G401 (cell line): ENCODE results near the gene GPR137C. TPM values are rescaled to one million over a fixed set of nuclear protein-coding genes. Genes with fewer than 3 reads are reported as not detected.

Experiments used
- DNase-seq: peaks from one replicate; pipeline ENCODE4 v3.0.0-alpha.2; 2015; ENCODE audit warnings: low spot score
- in situ Hi-C: cut with HindIII; loops from 2 replicates; pipeline ENCODE4 v1.10.0; 2016; ENCODE audit warnings: low sequenced_read_pairs, mixed read lengths
- total RNA-seq: library from RNA; depleted of rRNA; stranded (reverse); fragments of >200 nt; shearing (Covaris generic); gene quantifications from 2 replicates; pipeline ENCODE4 v1.2.3, GENCODE V29; 2014; rRNA removed

The GPR137C gene, protein sequence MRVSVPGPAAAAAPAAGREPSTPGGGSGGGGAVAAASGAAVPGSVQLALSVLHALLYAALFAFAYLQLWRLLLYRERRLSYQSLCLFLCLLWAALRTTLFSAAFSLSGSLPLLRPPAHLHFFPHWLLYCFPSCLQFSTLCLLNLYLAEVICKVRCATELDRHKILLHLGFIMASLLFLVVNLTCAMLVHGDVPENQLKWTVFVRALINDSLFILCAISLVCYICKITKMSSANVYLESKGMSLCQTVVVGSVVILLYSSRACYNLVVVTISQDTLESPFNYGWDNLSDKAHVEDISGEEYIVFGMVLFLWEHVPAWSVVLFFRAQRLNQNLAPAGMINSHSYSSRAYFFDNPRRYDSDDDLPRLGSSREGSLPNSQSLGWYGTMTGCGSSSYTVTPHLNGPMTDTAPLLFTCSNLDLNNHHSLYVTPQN
- total RNA-seq: 2.5 and 7.8 TPM in 2 replicates

DNA sequence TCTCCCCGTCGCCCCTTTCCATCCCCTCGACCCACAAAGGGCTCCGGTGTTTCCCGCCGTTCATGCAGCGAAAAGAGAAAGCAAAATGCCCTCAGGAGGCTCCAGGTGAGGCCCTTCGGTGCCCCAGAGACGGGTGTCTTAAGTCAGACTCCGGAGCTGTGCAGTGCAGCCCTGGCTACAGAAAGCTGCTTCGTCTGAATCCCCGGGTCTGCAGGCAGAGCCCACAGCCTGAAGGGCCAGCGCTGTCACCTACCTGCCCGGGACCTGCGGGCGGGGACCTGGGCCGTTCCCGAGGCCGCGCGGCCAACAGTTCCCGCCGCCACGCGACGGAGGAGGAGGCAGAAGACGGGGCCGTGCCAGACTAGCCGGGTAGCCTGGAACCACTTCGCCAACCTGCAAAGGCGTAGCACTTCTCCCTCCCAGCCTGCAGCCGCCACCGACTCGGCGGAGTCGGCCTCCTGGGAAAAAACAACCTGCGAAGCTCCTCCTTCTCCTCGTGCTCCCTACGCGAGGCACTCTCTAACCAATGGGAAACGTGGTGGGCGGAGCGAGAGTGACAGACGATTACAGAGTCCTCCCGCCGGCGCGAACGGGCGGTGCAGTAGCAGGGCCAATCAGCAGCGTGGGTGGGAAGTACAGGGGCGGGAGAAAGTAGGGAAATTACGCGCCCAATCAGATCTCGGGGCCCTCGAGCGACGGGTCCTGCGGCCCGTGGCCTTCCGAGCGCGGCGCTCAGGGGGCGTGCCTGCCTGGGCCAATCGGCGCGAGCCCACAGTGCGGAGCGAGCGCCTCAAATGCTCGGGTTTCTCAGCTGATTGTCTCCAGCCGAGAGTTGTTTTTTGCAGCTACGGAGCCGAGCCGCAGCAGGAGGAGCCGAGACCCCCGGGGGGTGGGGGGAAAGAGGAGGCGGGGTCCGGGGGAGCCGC lies at the start of gene GPR137C, which contains the start of gene TXNDC16:
GPR137C (plus strand) TSS at position 774 of the 926 bp plus-strand sequence. CDS start 312 bp downstream, outside the sequence.
TXNDC16 (minus strand) TSS at position 443 of the 926 bp plus-strand sequence. CDS start 8,948 bp downstream, outside the sequence.
- in situ Hi-C loops: loop anchor here (10.0 kb wide), 1 partner anchor 82 kb away; no protein-coding TSS in a partner anchor
- DNase-seq: peak; percentile 100

DNA sequence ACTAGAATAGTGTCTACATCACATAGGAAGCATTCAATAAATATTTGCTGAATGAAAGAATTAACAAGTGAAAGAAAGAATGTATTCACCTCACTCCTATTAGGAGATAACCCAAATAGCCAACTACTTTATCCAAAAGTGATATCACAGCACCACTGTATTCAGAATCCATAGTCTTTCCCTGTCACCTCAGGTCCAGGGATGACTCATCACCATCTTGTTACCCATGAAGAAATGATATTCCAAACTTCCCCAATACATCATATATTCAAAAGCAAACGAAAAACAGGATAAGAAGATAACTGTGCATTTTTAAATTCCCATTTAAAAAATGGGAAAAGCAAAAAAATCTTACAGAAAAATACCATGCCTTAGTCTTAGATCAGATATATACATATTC lies 39.4 kb upstream of the GPR137C start:
- no peak for DNase-seq
- in situ Hi-C loops: no loop called here

DNA sequence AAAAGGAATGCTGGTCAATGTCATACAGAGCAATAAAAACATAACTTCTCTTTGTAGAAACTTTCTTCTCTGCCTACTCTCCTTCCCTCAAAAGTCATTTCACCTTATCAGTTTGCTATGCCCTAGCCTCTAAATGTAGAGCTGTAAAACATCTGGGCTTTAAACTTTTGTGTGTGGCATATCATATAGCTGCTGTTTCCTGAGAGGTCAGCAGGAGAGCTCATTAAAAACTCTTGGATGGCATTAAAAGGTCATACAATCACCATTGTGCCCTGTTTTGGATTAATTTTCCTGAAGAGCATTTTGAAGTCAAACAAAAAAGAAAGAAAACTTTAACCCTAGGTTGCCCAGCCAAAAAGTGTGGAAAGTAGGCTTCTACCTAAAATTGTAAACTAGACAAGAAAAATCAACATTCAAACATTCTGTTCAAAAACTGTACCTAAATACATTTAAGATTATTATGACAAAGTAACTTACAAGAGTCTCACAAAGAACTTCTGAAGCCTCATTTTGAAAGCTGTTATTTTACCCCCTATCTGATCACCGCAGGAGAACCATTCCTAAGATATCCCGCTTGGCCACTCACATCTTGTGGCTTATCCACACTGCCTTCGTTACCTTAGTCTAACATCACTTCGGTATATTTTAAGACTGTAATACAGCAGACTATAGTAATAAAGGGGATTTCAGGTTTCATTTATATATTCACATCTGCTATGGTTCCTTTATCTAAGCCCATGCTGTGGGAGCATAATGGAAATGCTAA lies 38.4 kb upstream of the GPR137C start:
- in situ Hi-C loops: no loop called here

DNA sequence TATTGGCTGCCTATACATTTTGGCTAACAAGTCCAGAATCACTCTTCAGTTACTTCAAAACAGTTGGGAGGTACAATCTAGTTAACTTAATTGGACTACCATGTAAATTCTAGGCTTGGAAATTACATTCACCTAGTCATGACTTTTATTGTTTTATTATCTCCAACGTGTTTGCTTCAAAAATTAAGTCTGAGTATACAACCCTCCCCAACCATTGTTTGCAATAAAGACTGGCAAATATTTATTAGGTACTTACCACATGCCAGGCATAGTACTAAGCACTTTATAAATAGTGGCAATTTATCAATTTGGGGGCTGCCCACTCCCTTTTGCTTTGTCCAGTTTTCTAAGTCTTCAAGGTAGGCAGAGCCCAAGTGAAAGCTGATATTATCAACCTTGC lies 30.6 kb upstream of the GPR137C start:
- in situ Hi-C loops: no loop called here
- no peak for DNase-seq

More for the DNA sequence above, 38.4 kb upstream of the GPR137C start:
- DNase-seq: no peak

DNA sequence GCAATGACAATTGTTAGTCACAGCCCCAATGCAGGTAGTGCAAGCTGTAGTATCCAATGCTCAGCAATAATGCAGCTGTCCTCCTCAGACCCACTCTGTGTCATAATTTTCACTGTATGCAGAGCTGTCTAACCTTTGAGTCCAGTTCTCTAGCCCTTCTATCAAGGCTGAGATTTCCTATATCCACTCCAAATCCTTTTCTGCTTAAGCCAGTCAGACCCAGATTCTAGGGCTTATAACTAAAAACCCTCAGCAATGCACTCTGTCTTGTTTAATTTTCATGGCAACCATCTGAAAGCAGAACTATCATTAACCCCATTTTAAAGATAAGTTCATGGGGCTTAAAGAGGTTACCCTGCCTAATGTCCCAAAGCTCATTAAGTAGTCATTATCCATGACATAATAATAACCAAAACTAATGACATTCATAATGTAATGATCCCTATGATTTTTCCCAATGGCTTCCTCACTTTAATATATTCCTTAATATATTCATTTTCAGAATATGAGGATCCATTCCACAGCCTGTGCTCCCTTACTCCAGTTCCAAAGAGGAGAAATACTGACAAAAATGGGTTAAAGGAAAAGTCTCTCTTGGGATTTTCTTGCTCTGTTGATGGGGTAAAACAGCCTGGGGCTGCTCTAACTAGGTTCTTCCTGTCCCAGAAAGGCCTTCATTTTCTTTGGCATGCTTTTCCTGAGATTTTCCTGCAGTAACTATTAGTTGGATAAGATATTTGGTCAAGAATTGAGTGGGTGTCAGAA lies 29.9 kb upstream of the GPR137C start:
- DNase-seq: no peak
- in situ Hi-C loops: no loop called here

DNA sequence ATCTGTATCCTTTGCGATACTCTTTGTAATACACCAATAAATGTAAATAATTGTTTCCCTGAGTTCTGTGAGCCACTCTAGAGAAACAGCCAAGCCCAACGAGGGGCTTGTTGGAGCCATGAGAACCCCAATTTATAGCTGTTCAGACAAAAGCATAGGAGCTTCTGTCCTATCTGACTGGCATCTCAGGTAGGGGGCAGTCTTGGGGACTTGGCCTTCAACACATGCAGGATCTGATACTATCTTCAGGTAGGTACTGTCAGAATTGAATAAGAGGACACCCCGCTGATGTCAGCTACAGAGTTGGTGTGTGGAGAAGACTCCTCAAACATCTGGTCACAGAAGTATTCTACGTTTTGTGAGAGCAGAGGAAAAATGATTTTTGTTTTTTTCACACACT lies 25.6 kb upstream of the GPR137C start:
- DNase-seq: no peak
- in situ Hi-C loops: no loop called here

DNA sequence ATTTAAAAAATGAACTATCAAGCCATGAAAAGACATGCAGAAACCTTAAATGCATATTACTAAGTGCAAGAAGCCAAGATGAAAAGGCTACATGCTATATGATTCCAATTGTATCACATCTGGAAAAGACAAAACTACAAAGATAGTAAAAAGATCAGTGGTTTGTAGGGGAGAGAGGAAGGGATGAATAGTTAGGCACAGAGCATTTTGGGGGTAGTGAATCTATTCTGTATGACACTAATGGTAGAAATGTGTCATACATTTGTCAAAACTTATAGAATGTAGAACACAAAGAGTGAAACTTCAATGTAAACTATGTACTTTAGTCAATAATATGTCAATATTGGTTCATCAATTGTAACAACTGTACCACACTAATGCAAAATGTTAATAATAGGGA lies 21.2 kb upstream of the GPR137C start:
- DNase-seq: no peak
- in situ Hi-C loops: no loop called here

DNA sequence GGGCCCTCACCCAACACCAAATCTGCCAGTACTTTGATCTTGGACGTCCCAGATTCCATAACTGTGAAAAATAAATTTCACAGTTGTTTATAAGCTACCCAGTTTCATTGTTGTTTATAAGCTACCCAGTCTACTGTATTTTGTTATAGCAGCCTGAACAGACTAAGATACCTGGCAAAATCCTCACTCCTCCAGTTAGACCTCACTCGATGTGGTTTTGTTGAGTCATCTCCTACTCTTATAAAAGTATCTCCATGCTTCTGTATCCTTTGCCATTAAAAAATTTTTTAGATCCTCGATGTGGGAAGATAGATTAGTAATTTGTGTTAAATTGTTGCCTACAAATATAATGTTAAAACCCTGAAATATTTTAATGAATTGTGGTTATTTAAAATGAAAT lies 16.4 kb upstream of the GPR137C start:
- DNase-seq: no peak
- in situ Hi-C loops: no loop called here

DNA sequence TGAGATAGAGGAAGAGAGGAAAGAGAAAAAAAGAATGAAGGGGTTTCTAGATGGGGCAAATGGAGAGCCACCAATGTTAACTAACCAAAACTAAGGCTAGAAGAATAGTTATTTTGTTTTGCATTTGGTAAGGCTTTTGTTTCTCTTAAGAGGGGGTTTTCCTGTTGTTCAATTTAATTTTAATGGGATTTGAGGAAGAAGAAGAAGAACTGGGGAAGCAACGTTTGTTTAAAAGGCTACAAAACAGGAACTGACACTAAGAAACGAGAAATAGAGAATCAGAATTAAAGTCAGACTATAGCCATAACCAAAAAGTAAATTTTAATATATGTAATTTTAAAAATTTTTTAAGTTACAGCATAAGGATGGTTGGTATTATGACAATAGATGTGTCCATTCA lies 14.0 kb upstream of the GPR137C start:
- DNase-seq: no peak
- in situ Hi-C loops: no loop called here

DNA sequence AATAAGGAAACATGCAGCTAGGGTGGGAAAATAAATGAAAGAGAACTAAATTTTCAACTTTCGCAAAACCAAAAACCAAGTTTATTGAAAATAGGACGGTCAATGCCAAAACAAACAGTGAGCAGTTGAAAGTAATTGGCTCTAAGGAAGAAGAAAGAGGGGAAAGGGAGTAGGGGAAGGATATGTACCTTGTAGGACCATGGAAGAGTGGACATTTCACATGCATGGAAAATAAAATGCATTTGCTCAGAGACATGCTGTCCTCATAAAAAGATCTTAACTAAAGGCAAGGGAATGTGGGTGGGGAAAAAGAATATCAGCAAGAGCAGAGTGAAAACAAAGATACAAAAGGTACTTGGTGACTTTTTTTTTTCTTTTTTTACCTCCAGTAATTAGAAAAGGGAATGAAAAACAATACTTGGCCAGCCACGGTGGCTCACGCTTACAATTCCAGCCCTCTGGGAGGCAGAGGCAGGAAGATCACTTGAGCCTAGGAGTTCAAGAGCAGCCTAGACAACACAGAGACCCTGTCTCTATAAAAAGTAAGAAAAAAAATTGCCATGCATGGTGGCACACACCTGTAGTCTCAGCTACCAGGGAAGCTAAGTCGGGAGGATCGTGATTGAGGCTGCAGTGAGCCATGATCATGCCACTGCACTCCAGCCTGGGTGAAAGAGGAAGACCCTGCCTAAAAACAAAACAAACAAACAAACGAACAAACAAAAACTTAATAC lies 6.9 kb upstream of the GPR137C start:
- in situ Hi-C loops: no loop called here
- DNase-seq: no peak

DNA sequence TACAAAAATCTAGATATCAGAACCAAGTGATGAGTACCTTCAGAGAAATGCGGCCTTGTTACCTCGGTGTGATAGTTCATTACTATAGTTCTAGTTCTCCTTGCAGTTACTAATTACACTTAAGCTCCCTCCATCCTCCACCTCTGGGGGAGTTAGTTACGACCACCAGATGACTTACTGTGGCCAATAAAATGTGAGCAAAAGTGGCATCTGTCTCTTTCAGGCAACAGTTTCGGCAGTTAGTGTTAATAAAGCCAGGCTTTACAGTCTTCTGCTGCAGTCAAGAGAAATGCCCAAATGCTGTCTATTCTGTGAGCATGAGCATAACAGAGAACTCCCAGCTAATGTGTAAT lies 6.3 kb upstream of the GPR137C start:
- in situ Hi-C loops: no loop called here
- DNase-seq: no peak

DNA sequence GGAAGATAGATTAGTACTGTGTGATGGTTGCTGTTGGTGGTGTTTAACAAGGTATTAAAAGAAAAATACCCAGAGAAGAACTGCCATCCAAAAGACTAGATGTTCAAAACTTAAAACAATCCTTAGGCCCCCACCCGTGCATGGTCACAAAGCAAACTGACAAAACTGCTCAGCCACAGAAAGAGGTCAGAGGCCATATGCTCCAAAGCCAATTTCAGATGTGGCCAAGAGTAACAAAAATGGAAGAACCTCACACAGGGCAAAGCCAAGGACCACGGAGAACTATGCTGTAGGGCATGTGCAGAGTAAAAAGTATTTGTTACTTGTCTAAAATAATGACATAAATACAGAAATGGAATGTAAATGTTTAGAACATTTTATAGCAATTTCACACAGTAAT lies 5.6 kb upstream of the GPR137C start:
- DNase-seq: no peak
- in situ Hi-C loops: no loop called here

DNA sequence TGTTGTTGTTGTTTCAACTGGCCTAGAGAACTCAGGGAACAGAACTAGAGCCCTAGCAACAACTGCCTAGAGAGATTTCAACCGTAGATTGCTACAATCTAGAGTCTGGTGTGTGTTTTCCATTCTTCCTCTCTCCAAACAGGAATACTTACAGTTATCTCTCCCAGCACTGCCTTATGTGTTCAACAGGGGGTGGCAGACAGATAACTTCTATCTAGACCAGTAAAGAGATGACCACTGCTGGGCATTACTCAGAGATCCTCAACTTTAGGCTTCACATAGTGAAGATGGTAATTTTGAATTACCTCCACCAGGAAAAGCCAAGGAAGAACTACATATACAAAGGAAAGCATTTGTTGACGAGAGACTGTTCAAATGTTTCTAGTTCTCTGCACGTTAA lies 5.1 kb upstream of the GPR137C start:
- DNase-seq: no peak
- in situ Hi-C loops: no loop called here

DNA sequence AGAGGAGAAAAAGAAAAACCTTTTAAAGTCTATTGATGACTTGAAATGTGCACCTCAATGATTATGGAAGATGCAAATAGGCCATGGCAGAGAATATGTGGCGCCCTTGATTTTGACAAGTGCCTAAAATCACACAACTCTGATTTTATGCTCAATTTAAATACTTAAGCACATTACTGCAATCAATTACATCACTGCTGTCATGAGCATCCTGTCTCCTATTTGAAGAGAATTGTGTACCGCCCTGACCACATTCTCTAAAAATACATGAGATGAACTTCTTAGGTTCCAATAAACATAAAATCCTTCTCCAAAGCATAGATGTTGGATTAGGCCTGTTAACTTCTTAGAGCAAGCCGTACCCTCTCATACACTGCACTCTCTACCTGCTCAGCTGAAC lies 2.0 kb upstream of the GPR137C start:
- in situ Hi-C loops: loop anchor here (10.0 kb wide), 1 partner anchor 84 kb away; no protein-coding TSS in a partner anchor
- DNase-seq: no peak

DNA sequence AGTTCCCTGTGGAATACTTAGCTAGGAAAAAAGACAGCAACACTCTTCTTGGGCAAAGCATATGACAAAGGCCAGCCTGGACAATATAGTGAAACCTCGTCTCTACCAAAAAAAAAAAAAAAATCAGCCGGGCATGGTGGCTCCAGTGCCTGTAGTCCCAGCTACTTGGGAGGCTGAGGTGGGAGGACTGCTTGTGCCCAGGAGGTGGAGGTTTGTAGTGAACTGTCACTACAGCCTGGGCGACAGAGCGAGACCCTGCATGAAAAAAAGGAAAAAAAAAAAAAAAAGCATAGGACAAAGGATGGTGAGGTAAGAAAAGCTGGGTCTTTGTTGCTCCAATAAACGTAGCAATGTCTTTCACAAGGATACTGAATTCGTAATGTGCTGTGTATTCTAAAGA lies 1.4 kb upstream of the GPR137C start:
- in situ Hi-C loops: loop anchor here (10.0 kb wide), 1 partner anchor 84 kb away; no protein-coding TSS in a partner anchor
- DNase-seq: peak; percentile 13

DNA sequence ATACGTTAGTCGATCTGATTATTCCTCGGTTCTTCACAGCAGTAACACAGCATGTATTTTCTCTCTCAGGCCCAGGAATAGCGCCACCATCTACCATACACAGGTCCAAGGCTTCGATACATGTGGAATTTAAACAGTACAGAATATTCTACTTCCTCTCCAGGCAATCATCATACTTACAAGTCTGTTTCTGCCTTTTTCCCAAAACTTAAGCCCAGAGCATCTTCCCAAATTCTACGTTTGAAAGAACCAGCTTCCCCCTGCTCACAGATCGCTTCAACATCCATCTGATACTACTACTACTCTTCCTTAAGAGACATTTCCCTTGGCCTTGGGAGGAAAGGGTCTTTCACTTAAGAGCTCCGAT lies 957 bp upstream of the GPR137C start:
- in situ Hi-C loops: loop anchor here (10.0 kb wide), 1 partner anchor 83 kb away; no protein-coding TSS in a partner anchor
- peak; percentile 79 for DNase-seq

DNA sequence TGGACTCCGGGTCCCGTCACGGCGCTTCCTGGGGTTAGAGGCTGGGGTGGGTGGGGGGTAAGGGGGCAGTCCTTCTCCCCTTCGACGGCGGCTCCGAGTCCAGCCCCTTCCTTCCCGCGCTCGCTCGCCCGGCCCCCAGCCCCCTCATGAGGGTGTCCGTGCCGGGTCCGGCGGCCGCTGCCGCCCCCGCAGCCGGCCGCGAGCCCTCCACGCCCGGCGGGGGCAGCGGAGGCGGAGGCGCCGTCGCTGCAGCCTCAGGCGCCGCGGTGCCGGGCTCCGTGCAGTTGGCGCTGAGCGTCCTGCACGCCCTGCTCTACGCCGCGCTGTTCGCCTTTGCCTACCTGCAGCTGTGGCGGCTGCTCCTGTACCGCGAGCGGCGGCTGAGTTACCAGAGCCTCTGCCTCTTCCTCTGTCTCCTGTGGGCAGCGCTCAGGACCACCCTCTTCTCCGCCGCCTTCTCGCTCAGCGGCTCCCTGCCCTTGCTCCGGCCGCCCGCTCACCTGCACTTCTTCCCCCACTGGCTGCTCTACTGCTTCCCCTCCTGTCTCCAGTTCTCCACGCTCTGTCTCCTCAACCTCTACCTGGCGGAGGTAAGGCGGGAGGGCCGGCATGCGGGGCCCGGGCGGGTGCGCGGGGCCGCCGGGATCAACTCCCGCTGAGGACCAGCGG lies 500 bp downstream of the GPR137C start:
- DNase-seq: peak; percentile 35
- in situ Hi-C loops: loop anchor here (10.0 kb wide), 1 partner anchor 82 kb away; no protein-coding TSS in a partner anchor
